ENCODE results near the gene SLC2A13.

- TF ChIP-seq CTCF (IDR thresholded peaks at IDR 0.05) (no peak), POLR2A (IDR thresholded peaks at IDR 0.05) (no peak)
These were observed 221.2 kb downstream of the SLC2A13 start for GRCh38 chr12:39884616-39885125.

All from testis (tissue), 2 donors.